ENCODE data around the gene DNAI7.

DNAI7 gene

GRCh38 chr12:25195056-25195971, at the start of gene DNAI7, which contains the start of gene ETFRF1:
Gene DNAI7 (minus strand): TSS chr12:25195160. CDS start chr12:25195078, 82 bp downstream.
Gene ETFRF1 (plus strand): TSS chr12:25195237. CDS start chr12:25203957, 8,720 bp downstream.
- peak within 1 kb of the TSS; percentile 96 for H3K27ac Mint-ChIP-seq
- no peaks in the 10 kb centered on the region for H3K9me3 Mint-ChIP-seq
- H3K27me3 Mint-ChIP-seq: no peaks in the 10 kb centered on the region
- H3K4me3 Mint-ChIP-seq: peak within 1 kb of the TSS; percentile 91
- intact Hi-C loops (cut with micrococcal nuclease): loop anchor here (1.0 kb wide), 1 partner anchor 143 kb away; a partner anchor contains a TSS
- H3K4me1 Mint-ChIP-seq (ENCODE audit: low read depth): peaks cover 17% of the 10 kb centered on the region
- H3K36me3 Mint-ChIP-seq (ENCODE audit: low read depth): peaks cover 17% of the 10 kb centered on the region

- Mint-ChIP-seq H3K27ac (no peak overlapping the region), H3K9me3 (no peaks in the 10 kb centered on the region), H3K4me1 (ENCODE audit: low read depth) (peaks cover 9% of the 10 kb centered on the region), H3K27me3 (no peaks in the 10 kb centered on the region), H3K36me3 (ENCODE audit: low read depth) (peaks cover 50% of the 10 kb centered on the region), H3K4me3 (no peak overlapping the region)
- intact Hi-C loops (cut with micrococcal nuclease): loop anchor here (5.0 kb wide), 1 partner anchor 36 kb away; no protein-coding TSS in a partner anchor
These were observed 48.7 kb upstream of the DNAI7 start for GRCh38 chr12:25243680-25243990.

GRCh38 chr12:25242981-25243679, 48.2 kb upstream of the DNAI7 start:
- intact Hi-C loops (cut with micrococcal nuclease): loop anchor here (5.0 kb wide), 1 partner anchor 36 kb away; no protein-coding TSS in a partner anchor
- H3K9me3 Mint-ChIP-seq: no peaks in the 10 kb centered on the region
- H3K4me3 Mint-ChIP-seq: no peak overlapping the region
- H3K4me1 Mint-ChIP-seq (ENCODE audit: low read depth): peaks cover 9% of the 10 kb centered on the region
- H3K27ac Mint-ChIP-seq: no peak overlapping the region
- no peaks in the 10 kb centered on the region for H3K27me3 Mint-ChIP-seq
- H3K36me3 Mint-ChIP-seq (ENCODE audit: low read depth): peaks cover 45% of the 10 kb centered on the region

- Mint-ChIP-seq H3K27me3 (no peaks in the 10 kb centered on the region), H3K4me3 (no peak overlapping the region), H3K27ac (no peak overlapping the region), H3K9me3 (no peaks in the 10 kb centered on the region), H3K4me1 (ENCODE audit: low read depth) (peaks cover 19% of the 10 kb centered on the region), H3K36me3 (ENCODE audit: low read depth) (peaks cover 53% of the 10 kb centered on the region)
- intact Hi-C loops (cut with micrococcal nuclease): loop anchor here (1.0 to 5.0 kb wide), 2 partner anchors 34 to 146 kb away; no protein-coding TSS in a partner anchor
These were observed 46.4 kb upstream of the DNAI7 start for GRCh38 chr12:25241167-25242020.

GRCh38 chr12:25236626-25237025, 41.7 kb upstream of the DNAI7 start:
- Mint-ChIP-seq H3K4me1 (ENCODE audit: low read depth) (peaks cover 14% of the 10 kb centered on the region), H3K4me3 (no peak overlapping the region), H3K27me3 (no peaks in the 10 kb centered on the region), H3K9me3 (no peaks in the 10 kb centered on the region), H3K36me3 (ENCODE audit: low read depth) (peaks cover 48% of the 10 kb centered on the region), H3K27ac (no peak overlapping the region)
- intact Hi-C loops (cut with micrococcal nuclease): no loop called here

- Mint-ChIP-seq H3K27ac (no peak overlapping the region), H3K36me3 (ENCODE audit: low read depth) (peaks cover 48% of the 10 kb centered on the region), H3K4me3 (no peak overlapping the region), H3K9me3 (no peaks in the 10 kb centered on the region), H3K4me1 (ENCODE audit: low read depth) (peaks cover 14% of the 10 kb centered on the region), H3K27me3 (no peaks in the 10 kb centered on the region)
- intact Hi-C loops (cut with micrococcal nuclease): no loop called here
These were observed 41.2 kb upstream of the DNAI7 start for GRCh38 chr12:25236190-25236589.

GRCh38 chr12:25213338-25213737, 18.4 kb upstream of the DNAI7 start:
- peaks cover 19% of the 10 kb centered on the region for H3K36me3 Mint-ChIP-seq (ENCODE audit: low read depth)
- intact Hi-C loops (cut with micrococcal nuclease): no loop called here
- H3K4me1 Mint-ChIP-seq (ENCODE audit: low read depth): no peaks in the 10 kb centered on the region
- H3K9me3 Mint-ChIP-seq: no peaks in the 10 kb centered on the region
- no peak overlapping the region for H3K27ac Mint-ChIP-seq
- H3K4me3 Mint-ChIP-seq: no peak overlapping the region
- H3K27me3 Mint-ChIP-seq: no peaks in the 10 kb centered on the region

GRCh38 chr12:25208554-25208953, 13.6 kb upstream of the DNAI7 start:
- Mint-ChIP-seq H3K4me1 (ENCODE audit: low read depth) (no peaks in the 10 kb centered on the region), H3K36me3 (ENCODE audit: low read depth) (peaks cover 20% of the 10 kb centered on the region), H3K27me3 (no peaks in the 10 kb centered on the region), H3K9me3 (no peaks in the 10 kb centered on the region), H3K4me3 (no peak overlapping the region), H3K27ac (no peak overlapping the region)
- intact Hi-C loops (cut with micrococcal nuclease): loop anchor here (5.0 kb wide), 1 partner anchor 34 kb away; no protein-coding TSS in a partner anchor

- no peak overlapping the region for H3K27ac Mint-ChIP-seq
- intact Hi-C loops (cut with micrococcal nuclease): loop anchor here (5.0 kb wide), 1 partner anchor 34 kb away; no protein-coding TSS in a partner anchor
- no peaks in the 10 kb centered on the region for H3K9me3 Mint-ChIP-seq
- H3K27me3 Mint-ChIP-seq: no peaks in the 10 kb centered on the region
- peaks cover 20% of the 10 kb centered on the region for H3K36me3 Mint-ChIP-seq (ENCODE audit: low read depth)
- no peak overlapping the region for H3K4me3 Mint-ChIP-seq
- H3K4me1 Mint-ChIP-seq (ENCODE audit: low read depth): no peaks in the 10 kb centered on the region
These were observed 12.9 kb upstream of the DNAI7 start for GRCh38 chr12:25207846-25208245.

- H3K9me3 Mint-ChIP-seq: no peaks in the 10 kb centered on the region
- no peak overlapping the region for H3K4me3 Mint-ChIP-seq
- H3K4me1 Mint-ChIP-seq (ENCODE audit: low read depth): no peaks in the 10 kb centered on the region
- H3K27me3 Mint-ChIP-seq: no peaks in the 10 kb centered on the region
- no peak overlapping the region for H3K27ac Mint-ChIP-seq
- H3K36me3 Mint-ChIP-seq (ENCODE audit: low read depth): peaks cover 22% of the 10 kb centered on the region
- intact Hi-C loops (cut with micrococcal nuclease): loop anchor here (5.0 kb wide), 1 partner anchor 35 kb away; no protein-coding TSS in a partner anchor
These were observed 12.5 kb upstream of the DNAI7 start for GRCh38 chr12:25207411-25207810.

- Mint-ChIP-seq H3K36me3 (ENCODE audit: low read depth) (peaks cover 29% of the 10 kb centered on the region), H3K27me3 (no peaks in the 10 kb centered on the region), H3K9me3 (no peaks in the 10 kb centered on the region), H3K4me1 (ENCODE audit: low read depth) (no peaks in the 10 kb centered on the region), H3K4me3 (no peak overlapping the region), H3K27ac (no peak overlapping the region)
- intact Hi-C loops (cut with micrococcal nuclease): no loop called here
These were observed 7.2 kb upstream of the DNAI7 start for GRCh38 chr12:25202137-25202536.

GRCh38 chr12:25200703-25201102, 5.7 kb upstream of the DNAI7 start:
- Mint-ChIP-seq H3K4me3 (no peak overlapping the region), H3K27ac (no peak overlapping the region), H3K4me1 (ENCODE audit: low read depth) (peaks cover 5% of the 10 kb centered on the region), H3K27me3 (no peaks in the 10 kb centered on the region), H3K36me3 (ENCODE audit: low read depth) (peaks cover 18% of the 10 kb centered on the region), H3K9me3 (no peaks in the 10 kb centered on the region)
- intact Hi-C loops (cut with micrococcal nuclease): no loop called here

- peaks cover 25% of the 10 kb centered on the region for H3K36me3 Mint-ChIP-seq (ENCODE audit: low read depth)
- no peaks in the 10 kb centered on the region for H3K9me3 Mint-ChIP-seq
- no peaks in the 10 kb centered on the region for H3K27me3 Mint-ChIP-seq
- H3K4me1 Mint-ChIP-seq (ENCODE audit: low read depth): peaks cover 17% of the 10 kb centered on the region
- H3K4me3 Mint-ChIP-seq: no peak overlapping the region
- intact Hi-C loops (cut with micrococcal nuclease): no loop called here
- no peak overlapping the region for H3K27ac Mint-ChIP-seq
These were observed 2.6 kb upstream of the DNAI7 start for GRCh38 chr12:25197608-25198007.

All from dendritic cell treated with granulocyte-macrophage colony-stimulating factor and Interleukin-4, amounts not matched to agents 40 ng/mL and 50 ng/mL, for 4 days (primary cell).